ENCODE data around the gene LMX1B. TPM values are rescaled to one million over a fixed set of nuclear protein-coding genes. Genes with fewer than 3 reads are reported as not detected.
A peak's percentile ranks its signal among the peaks of the same experiment; 100 is the strongest.

LMX1B gene
- polyA plus RNA-seq, 1 donor, result 0.96 TPM

DNA sequence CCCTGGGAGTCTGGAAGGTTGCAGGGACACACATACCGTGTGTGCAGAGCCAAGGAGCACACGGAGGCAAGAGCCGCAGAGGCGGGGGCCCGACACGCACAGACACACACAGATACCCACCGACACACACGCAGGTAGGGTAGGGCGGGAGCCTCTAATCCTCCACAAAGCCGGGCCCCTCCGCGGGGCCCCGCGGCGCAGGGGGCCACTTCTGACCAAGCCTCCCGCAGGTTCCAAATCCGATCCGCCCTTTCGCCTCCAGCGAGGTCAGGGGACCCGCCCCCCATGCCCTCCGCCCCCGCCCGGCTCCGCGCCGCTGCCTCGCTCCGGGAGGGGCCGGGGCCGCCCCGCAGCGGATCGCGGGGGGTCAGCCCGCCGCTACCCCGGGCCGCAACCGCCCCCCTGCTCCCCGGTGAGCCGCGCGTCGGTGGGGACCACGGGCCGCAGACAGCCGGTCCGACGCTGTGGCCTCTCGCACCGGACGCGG, 1.4 kb upstream of the LMX1B start:
- Histone ChIP-seq H3K27ac (ENCODE audit: low read length) (no peak overlapping the region), H3K4me3 (ENCODE audit: low read length) (no peak overlapping the region), H3K9me3 (ENCODE audit: control insufficient read depth, low read depth, low read length) (peaks cover 10% of the 10 kb centered on the region), H3K27me3 (ENCODE audit: control insufficient read depth, insufficient read depth, low read length) (peaks cover 92% of the 10 kb centered on the region), H3K36me3 (ENCODE audit: control insufficient read depth, insufficient read depth, low read length) (no peaks in the 10 kb centered on the region), H3K4me1 (ENCODE audit: control insufficient read depth, insufficient read depth, low read length) (peaks cover 25% of the 10 kb centered on the region)
- no CpG with 5 or more reads among the region's 54 CpGs for WGBS (ENCODE audit: insufficient coverage, low lambda C conversion rate)
- DNase-seq, result no peak

- peaks cover 93% of the 10 kb centered on the region for H3K27me3 ChIP-seq (ENCODE audit: control insufficient read depth, insufficient read depth, low read length)
- H3K27ac ChIP-seq (ENCODE audit: low read length), result no peak overlapping the region
- no peaks in the 10 kb centered on the region for H3K36me3 ChIP-seq (ENCODE audit: control insufficient read depth, insufficient read depth, low read length)
- H3K9me3 ChIP-seq (ENCODE audit: control insufficient read depth, low read depth, low read length), result peaks cover 10% of the 10 kb centered on the region
- H3K4me1 ChIP-seq (ENCODE audit: control insufficient read depth, insufficient read depth, low read length), result peaks cover 25% of the 10 kb centered on the region
- no peak for DNase-seq
- H3K4me3 ChIP-seq (ENCODE audit: low read length), result no peak overlapping the region
- no CpG with 5 or more reads among the region's 68 CpGs for WGBS (ENCODE audit: insufficient coverage, low lambda C conversion rate)
These were observed 701 bp upstream of the LMX1B start for GRCh38 chr9:126612813-126613641.

DNA sequence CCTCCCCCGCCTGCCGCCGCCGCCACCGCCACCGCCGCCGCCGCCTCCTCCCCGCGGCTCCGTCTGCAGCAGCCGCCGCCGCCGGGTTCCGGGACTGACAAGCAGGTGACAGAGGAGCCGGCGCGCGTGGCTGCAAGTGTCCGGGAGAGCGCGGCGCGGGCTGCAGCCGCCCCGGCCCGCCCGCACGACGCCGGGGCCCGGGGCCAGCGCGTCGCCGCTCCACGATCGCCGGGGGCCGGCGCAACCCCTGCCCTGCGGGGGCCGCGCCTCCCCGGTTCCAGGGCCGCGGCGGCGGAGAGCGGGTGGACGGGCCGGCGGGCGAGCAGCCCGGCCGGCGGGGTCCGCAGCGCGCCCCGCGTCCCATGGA, 343 bp downstream of the LMX1B start:
- Histone ChIP-seq H3K27me3 (ENCODE audit: control insufficient read depth, insufficient read depth, low read length) (peaks cover 93% of the 10 kb centered on the region), H3K4me1 (ENCODE audit: control insufficient read depth, insufficient read depth, low read length) (peaks cover 25% of the 10 kb centered on the region), H3K27ac (ENCODE audit: low read length) (no peak overlapping the region), H3K4me3 (ENCODE audit: low read length) (no peak overlapping the region), H3K9me3 (ENCODE audit: control insufficient read depth, low read depth, low read length) (peaks cover 10% of the 10 kb centered on the region), H3K36me3 (ENCODE audit: control insufficient read depth, insufficient read depth, low read length) (no peaks in the 10 kb centered on the region)
- no peak for DNase-seq
- WGBS (ENCODE audit: insufficient coverage, low lambda C conversion rate), result no CpG with 5 or more reads among the region's 64 CpGs

GRCh38 chr9:126614455-126615244, 922 bp downstream of the LMX1B start:
- Histone ChIP-seq H3K9me3 (ENCODE audit: control insufficient read depth, low read depth, low read length) (peaks cover 10% of the 10 kb centered on the region), H3K27me3 (ENCODE audit: control insufficient read depth, insufficient read depth, low read length) (peaks cover 93% of the 10 kb centered on the region), H3K4me3 (ENCODE audit: low read length) (peak overlapping the region; percentile 4), H3K36me3 (ENCODE audit: control insufficient read depth, insufficient read depth, low read length) (no peaks in the 10 kb centered on the region), H3K27ac (ENCODE audit: low read length) (no peak overlapping the region), H3K4me1 (ENCODE audit: control insufficient read depth, insufficient read depth, low read length) (peaks cover 25% of the 10 kb centered on the region)
- DNase-seq, result no peak
- 0% methylated on average over 1 of the region's 65 CpGs for WGBS (ENCODE audit: insufficient coverage, low lambda C conversion rate)

DNA sequence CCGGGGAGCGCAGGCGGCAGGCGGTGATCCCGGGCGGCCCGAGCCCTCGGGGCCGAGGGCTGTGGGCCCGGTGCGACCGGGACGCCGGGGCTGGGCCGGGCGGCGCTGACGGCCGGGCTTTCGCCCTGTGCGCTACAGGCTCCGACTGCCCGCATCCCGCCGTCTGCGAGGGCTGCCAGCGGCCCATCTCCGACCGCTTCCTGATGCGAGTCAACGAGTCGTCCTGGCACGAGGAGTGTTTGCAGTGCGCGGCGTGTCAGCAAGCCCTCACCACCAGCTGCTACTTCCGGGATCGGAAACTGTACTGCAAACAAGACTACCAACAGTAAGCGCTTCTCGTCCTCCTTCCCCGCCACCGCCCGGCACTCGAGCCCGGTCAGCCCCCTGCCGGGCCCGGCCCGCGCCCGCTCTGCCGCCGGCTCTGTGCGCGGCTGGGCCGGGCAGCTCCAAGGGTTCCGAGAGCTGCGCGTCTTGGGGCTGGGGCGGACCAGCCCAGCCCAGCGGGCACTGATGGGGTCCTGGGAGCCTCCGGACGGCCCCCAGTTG, 1.6 kb downstream of the LMX1B start:
- DNase-seq, result peak; percentile 37 to 64
- peaks cover 25% of the 10 kb centered on the region for H3K4me1 ChIP-seq (ENCODE audit: control insufficient read depth, insufficient read depth, low read length)
- H3K36me3 ChIP-seq (ENCODE audit: control insufficient read depth, insufficient read depth, low read length), result no peaks in the 10 kb centered on the region
- WGBS (ENCODE audit: insufficient coverage, low lambda C conversion rate), result no CpG with 5 or more reads among the region's 62 CpGs
- peaks cover 10% of the 10 kb centered on the region for H3K9me3 ChIP-seq (ENCODE audit: control insufficient read depth, low read depth, low read length)
- H3K4me3 ChIP-seq (ENCODE audit: low read length), result no peak overlapping the region
- peaks cover 93% of the 10 kb centered on the region for H3K27me3 ChIP-seq (ENCODE audit: control insufficient read depth, insufficient read depth, low read length)
- H3K27ac ChIP-seq (ENCODE audit: low read length), result no peak overlapping the region

DNA sequence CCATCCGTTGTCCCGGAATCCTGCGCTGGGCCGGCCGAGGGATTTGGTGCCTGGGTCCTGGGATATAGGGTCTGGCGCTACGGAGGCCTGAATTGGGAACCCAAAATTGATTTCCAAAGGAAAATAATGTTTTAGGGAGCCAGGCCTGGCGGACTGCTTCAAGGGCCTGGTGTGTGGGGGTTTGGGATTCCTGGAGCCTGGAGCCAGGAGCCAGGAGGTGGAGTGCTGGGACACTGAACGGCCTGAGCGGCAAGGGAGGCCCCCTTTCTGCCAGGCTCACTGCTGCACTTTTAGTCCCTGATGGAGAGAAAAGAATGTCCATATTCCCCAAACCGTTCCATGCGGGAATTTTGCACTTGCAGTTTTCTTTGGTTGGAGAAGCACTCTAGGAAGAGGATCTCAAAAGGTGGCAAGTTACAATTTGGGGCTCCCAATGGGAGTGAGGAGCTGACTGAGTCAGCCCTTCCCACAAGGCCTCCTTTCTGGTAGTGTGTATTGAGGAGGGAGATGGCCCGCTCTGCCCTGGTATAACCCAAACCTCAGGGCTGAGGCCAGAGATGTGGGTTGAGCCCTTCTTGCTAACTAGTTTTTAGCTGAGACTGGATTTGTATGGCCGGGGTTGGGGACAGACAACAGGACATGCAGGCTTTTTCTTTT, 2.2 kb downstream of the LMX1B start:
- WGBS (ENCODE audit: insufficient coverage, low lambda C conversion rate), result no CpG with 5 or more reads among the region's 14 CpGs
- Histone ChIP-seq H3K9me3 (ENCODE audit: control insufficient read depth, low read depth, low read length) (peaks cover 10% of the 10 kb centered on the region), H3K27me3 (ENCODE audit: control insufficient read depth, insufficient read depth, low read length) (peaks cover 93% of the 10 kb centered on the region), H3K4me1 (ENCODE audit: control insufficient read depth, insufficient read depth, low read length) (peaks cover 19% of the 10 kb centered on the region), H3K36me3 (ENCODE audit: control insufficient read depth, insufficient read depth, low read length) (no peaks in the 10 kb centered on the region), H3K4me3 (ENCODE audit: low read length) (no peak overlapping the region), H3K27ac (ENCODE audit: low read length) (no peak overlapping the region)
- DNase-seq, result no peak

DNA sequence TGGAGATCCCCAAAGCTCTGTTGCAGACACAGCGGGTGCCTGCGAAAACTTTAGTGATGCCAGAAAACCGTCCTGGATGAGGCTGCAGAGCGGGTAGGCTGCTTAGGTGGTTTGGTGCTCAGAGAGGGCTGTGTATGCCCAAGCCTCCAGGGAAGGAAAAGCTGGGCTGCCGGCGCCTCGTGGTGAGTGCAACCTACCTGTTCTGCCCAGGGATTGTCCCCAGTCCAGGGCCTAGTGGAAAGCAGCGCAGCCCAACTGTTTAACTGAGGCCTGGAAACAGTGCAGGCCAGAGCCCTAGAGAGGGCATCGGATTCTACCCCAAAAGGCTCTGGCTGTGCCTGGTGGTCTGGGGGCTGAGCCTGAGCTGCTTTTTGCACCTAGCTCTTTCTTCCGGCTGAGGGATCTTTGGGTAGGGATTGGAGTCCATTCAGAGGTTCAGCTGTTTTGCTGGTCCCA, 2.8 kb downstream of the LMX1B start:
- Histone ChIP-seq H3K9me3 (ENCODE audit: control insufficient read depth, low read depth, low read length) (peaks cover 10% of the 10 kb centered on the region), H3K4me3 (ENCODE audit: low read length) (no peak overlapping the region), H3K27me3 (ENCODE audit: control insufficient read depth, insufficient read depth, low read length) (peaks cover 93% of the 10 kb centered on the region), H3K27ac (ENCODE audit: low read length) (no peak overlapping the region), H3K36me3 (ENCODE audit: control insufficient read depth, insufficient read depth, low read length) (no peaks in the 10 kb centered on the region), H3K4me1 (ENCODE audit: control insufficient read depth, insufficient read depth, low read length) (peaks cover 13% of the 10 kb centered on the region)
- DNase-seq, result no peak
- WGBS (ENCODE audit: insufficient coverage, low lambda C conversion rate), result no CpG with 5 or more reads among the region's 10 CpGs

DNA sequence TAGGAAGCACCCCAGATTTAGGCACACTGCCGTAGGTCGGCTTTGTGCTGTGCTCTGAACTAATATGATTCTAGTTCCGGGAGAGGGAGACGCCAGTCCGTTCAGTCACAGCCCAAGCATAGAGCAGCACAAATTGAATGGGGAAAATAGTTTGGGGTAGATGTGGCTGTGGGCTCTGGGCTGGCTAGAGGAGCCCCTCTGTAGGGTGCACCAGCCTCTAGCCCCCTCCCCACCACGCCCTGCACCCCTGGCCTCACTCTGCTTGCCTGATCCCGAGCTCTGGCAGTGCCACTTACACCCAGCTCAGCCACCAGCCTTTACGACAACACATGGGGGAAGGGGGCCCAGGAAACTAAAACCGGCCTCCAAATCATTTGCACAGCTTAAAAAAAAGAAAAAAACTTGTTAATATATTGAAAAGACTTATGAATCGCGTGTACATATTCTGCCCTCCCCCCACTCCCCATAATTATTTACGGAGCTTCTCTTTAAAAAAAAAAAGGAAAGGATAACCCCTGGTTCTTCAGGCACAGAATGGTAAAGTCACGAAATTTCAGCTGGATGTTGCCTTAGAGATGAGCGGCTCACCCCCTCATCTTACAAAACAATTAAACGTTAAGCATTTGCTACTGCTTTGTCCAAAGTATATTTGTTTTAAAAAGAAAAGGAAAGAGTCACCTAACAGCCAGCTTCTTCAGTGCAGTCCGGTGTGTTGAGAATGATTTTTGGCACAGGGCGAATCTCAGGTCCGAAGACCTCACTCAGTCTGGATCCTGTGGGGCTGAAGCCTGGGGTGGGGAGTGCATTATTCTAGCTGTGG, 3.5 kb downstream of the LMX1B start:
- no peak overlapping the region for H3K4me3 ChIP-seq (ENCODE audit: low read length)
- H3K9me3 ChIP-seq (ENCODE audit: control insufficient read depth, low read depth, low read length), result peaks cover 10% of the 10 kb centered on the region
- H3K4me1 ChIP-seq (ENCODE audit: control insufficient read depth, insufficient read depth, low read length), result peaks cover 7% of the 10 kb centered on the region
- H3K36me3 ChIP-seq (ENCODE audit: control insufficient read depth, insufficient read depth, low read length), result no peaks in the 10 kb centered on the region
- no CpG with 5 or more reads among the region's 18 CpGs for WGBS (ENCODE audit: insufficient coverage, low lambda C conversion rate)
- H3K27ac ChIP-seq (ENCODE audit: low read length), result no peak overlapping the region
- H3K27me3 ChIP-seq (ENCODE audit: control insufficient read depth, insufficient read depth, low read length), result peaks cover 93% of the 10 kb centered on the region
- no peak for DNase-seq

DNA sequence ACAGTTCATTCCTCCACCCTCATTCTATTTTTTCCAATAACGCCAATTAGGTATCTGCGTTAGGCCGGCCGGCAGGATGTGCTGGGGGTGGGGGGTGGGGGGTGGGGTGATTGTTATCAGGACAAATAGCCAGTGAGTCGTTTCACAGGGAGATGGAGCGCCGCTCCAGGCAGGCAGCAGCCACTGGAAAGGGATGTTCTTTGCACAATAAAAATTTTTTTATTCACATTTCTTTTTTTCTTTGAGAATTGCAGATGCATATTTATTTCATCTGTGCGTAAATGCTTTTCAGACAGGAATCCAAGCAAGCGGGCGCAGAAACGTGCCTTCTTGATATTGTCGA, 4.1 kb downstream of the LMX1B start:
- peaks cover 6% of the 10 kb centered on the region for H3K4me1 ChIP-seq (ENCODE audit: control insufficient read depth, insufficient read depth, low read length)
- no peak overlapping the region for H3K27ac ChIP-seq (ENCODE audit: low read length)
- H3K36me3 ChIP-seq (ENCODE audit: control insufficient read depth, insufficient read depth, low read length), result no peaks in the 10 kb centered on the region
- H3K4me3 ChIP-seq (ENCODE audit: low read length), result no peak overlapping the region
- H3K9me3 ChIP-seq (ENCODE audit: control insufficient read depth, low read depth, low read length), result peaks cover 6% of the 10 kb centered on the region
- 0% methylated on average over 1 of the region's 12 CpGs for WGBS (ENCODE audit: insufficient coverage, low lambda C conversion rate)
- H3K27me3 ChIP-seq (ENCODE audit: control insufficient read depth, insufficient read depth, low read length), result peaks cover 94% of the 10 kb centered on the region
- DNase-seq, result no peak

Data from large intestine (tissue), 3 donors.